OCI-LY3 (cell line): ENCODE measurements around the gene OTUD1.
"Not testable (repeated sequence)": the region's sequence is repeated elsewhere in the genome, so short reads cannot be mapped to it uniquely, and the experiment has no call there.

Experiments used
- H2AFZ ChIP-seq: fragments of 200-600, 300-600 bp; shearing (Covaris generic); 2 replicates; pipeline ENCODE4 v1.6.0; 2014; ENCODE audit warnings: antibody characterized with exemption, low read depth, low read length
- H3K27ac ChIP-seq: fragments of 200-600, 300-600 bp; sonication (generic); 2 replicates; pipeline ENCODE4 v1.5.1; 2014; ENCODE audit warnings: mild to moderate bottlenecking, low read length, moderate library complexity, mixed read lengths
- H3K27me3 ChIP-seq: fragments of 200-600, 300-600 bp; sonication (generic); 2 replicates; pipeline ENCODE4 v1.6.1; 2014; ENCODE audit warnings: low read depth, low read length, mixed read lengths
- H3K36me3 ChIP-seq: fragments of 200-600, 300-600 bp; sonication (generic); replicated peaks from 2 replicates; pipeline ENCODE3; 2014; ENCODE audit warnings: low read depth, low read length, mixed read lengths
- H3K4me1 ChIP-seq: fragments of 300-600, 200-600 bp; sonication (generic); 2 replicates; pipeline ENCODE4 v1.6.1; 2014; ENCODE audit warnings: low read length, mixed read lengths
- H3K4me2 ChIP-seq: fragments of 200-600, 300-600 bp; sonication (generic); 2 replicates; pipeline ENCODE4 v1.6.1; 2014; ENCODE audit warnings: low read length, mixed read lengths
- H3K4me3 ChIP-seq: fragments of 300-600, 200-600 bp; sonication (generic); 2 replicates; pipeline ENCODE4 v1.5.1; 2014; ENCODE audit warnings: antibody characterized with exemption, mild to moderate bottlenecking, low read length, moderate library complexity
- H3K79me2 ChIP-seq: fragments of 300-600, 200-600 bp; shearing (Covaris generic); 2 replicates; pipeline ENCODE4 v1.6.1; 2014; ENCODE audit warnings: mild to moderate bottlenecking, low read length, mixed read lengths
- H3K9ac ChIP-seq: fragments of 300-600, 200-600 bp; shearing (Covaris generic); 2 replicates; pipeline ENCODE4 v1.6.0; 2014; ENCODE audit warnings: mild to moderate bottlenecking, low read length, moderate library complexity
- H3K9me3 ChIP-seq: fragments of 200-600, 300-600 bp; shearing (Covaris generic); 2 replicates; pipeline ENCODE4 v1.6.1; 2014; ENCODE audit warnings: low read length, mixed read lengths; ENCODE audit not compliant: insufficient read depth
- H4K20me1 ChIP-seq: fragments of 200-600, 300-600 bp; sonication (generic); 2 replicates; pipeline ENCODE4 v1.6.1; 2016; ENCODE audit warnings: low read length, mixed read lengths; ENCODE audit not compliant: insufficient read depth
- CTCF ChIP-seq: fragments of 200-600, 300-600 bp; sonication (generic); IDR thresholded peaks from 2 replicates; pipeline ENCODE4 v1.5.1; 2014; ENCODE audit warnings: antibody characterized with exemption, low read length, low read depth
- EZH2phosphoT487 ChIP-seq: fragments of 200-600 bp; shearing (Covaris generic); IDR thresholded peaks from 2 replicates; pipeline ENCODE4 v1.6.1; 2018; ENCODE audit warnings: antibody characterized with exemption, mixed run types, low read depth

Gene OTUD1

GRCh38 chr10:23438547-23439451 is at the start of gene OTUD1:
TSS of gene OTUD1 (plus strand) at chr10:23439075. CDS start at chr10:23439458, 383 bp downstream.
- peaks cover 5% of the 10 kb centered on the region; the same call in 1 of the 2 replicates for H3K79me2 ChIP-seq
- no peaks in the 10 kb centered on the region for H3K9me3 ChIP-seq
- peak within 1 kb of the TSS; percentile 88; the same call in 1 of the 2 replicates for H2AFZ ChIP-seq
- H4K20me1 ChIP-seq: peaks cover 8% of the 10 kb centered on the region; the same call in 1 of the 2 replicates
- H3K27me3 ChIP-seq: no peaks in the 10 kb centered on the region
- peaks cover 28% of the 10 kb centered on the region for H3K4me1 ChIP-seq
- TF ChIP-seq EZH2phosphoT487 (no peak), CTCF (no peak)
- no peaks in the 10 kb centered on the region for H3K36me3 ChIP-seq
- peak within 1 kb of the TSS; percentile 93 for H3K4me3 ChIP-seq
- H3K9ac ChIP-seq: peak within 1 kb of the TSS; percentile 74
- peak within 1 kb of the TSS; percentile 30 for H3K27ac ChIP-seq
- H3K4me2 ChIP-seq: peak within 1 kb of the TSS; percentile 96

GRCh38 chr10:23390408-23390807 is 48.5 kb upstream of the OTUD1 start:
- H3K9me3 ChIP-seq, H3K4me3 ChIP-seq, H3K79me2 ChIP-seq, H3K4me1 ChIP-seq, H3K27me3 ChIP-seq, H4K20me1 ChIP-seq, H3K9ac ChIP-seq, H3K4me2 ChIP-seq, H3K36me3 ChIP-seq, H3K27ac ChIP-seq, H2AFZ ChIP-seq: not testable (repeated sequence)

GRCh38 chr10:23390809-23391208 is 48.1 kb upstream of the OTUD1 start:
- Histone ChIP-seq H3K27me3 (no peaks in the 10 kb centered on the region), H4K20me1 (no peaks in the 10 kb centered on the region), H3K4me2 (no peak overlapping the region), H3K9me3 (no peaks in the 10 kb centered on the region), H3K79me2 (no peaks in the 10 kb centered on the region), H3K4me1 (peaks cover 3% of the 10 kb centered on the region; the same call in 1 of the 2 replicates), H3K27ac (no peak overlapping the region), H3K4me3 (no peak overlapping the region), H2AFZ (no peak overlapping the region), H3K9ac (no peak overlapping the region), H3K36me3 (no peaks in the 10 kb centered on the region)
- TF ChIP-seq CTCF (no peak), EZH2phosphoT487 (no peak)

- Histone ChIP-seq H2AFZ (no peak overlapping the region), H3K79me2 (no peaks in the 10 kb centered on the region), H3K4me3 (no peak overlapping the region), H3K9me3 (no peaks in the 10 kb centered on the region), H3K9ac (no peak overlapping the region), H4K20me1 (no peaks in the 10 kb centered on the region), H3K4me2 (no peak overlapping the region), H3K27me3 (no peaks in the 10 kb centered on the region), H3K27ac (no peak overlapping the region), H3K4me1 (peaks cover 3% of the 10 kb centered on the region; the same call in 1 of the 2 replicates), H3K36me3 (no peaks in the 10 kb centered on the region)
- no peak for TF ChIP-seq EZH2phosphoT487
- TF ChIP-seq CTCF: no peak
These were observed 47.1 kb upstream of the OTUD1 start for GRCh38 chr10:23391821-23392220.
